Thyroid gland (tissue), 4 donors: ENCODE results near the gene TFF3.

Experiments used
- CTCF ChIP-seq, 6 experiments: fragments of 200-600 bp in 3 of 6; fragments of 450-650 bp in 3 of 6; sonication (generic) in 3 of 6; IDR thresholded peaks; one replicate each; pipeline ENCODE4 v1.5.1; 2016 to 2019; ENCODE audit warnings: antibody characterized with exemption in 6 of 6, mild to moderate bottlenecking in 2 of 6, inconsistent platforms in 1 of 6, moderate library complexity in 1 of 6
- POLR2A ChIP-seq, 2 donors: fragments of 450-650 bp; IDR thresholded peaks; one replicate each; pipeline ENCODE4 v1.6.1; 2017; ENCODE audit warnings: antibody characterized with exemption in 2 of 2, mild to moderate bottlenecking in 2 of 2, moderate library complexity in 1 of 2

- TF ChIP-seq CTCF (IDR thresholded peaks at IDR 0.05) (no peak), POLR2A (IDR thresholded peaks at IDR 0.05) (peak in 1 of 2 donors; percentile 54)
Observed at GRCh38 chr21:42310411-42311001, 4.7 kb downstream of the TFF3 start.
